Esophagus squamous epithelium (tissue), 4 donors: ENCODE data around the gene LYSMD3.

Experiments
- CTCF ChIP-seq, 6 experiments: fragments of 450-650 bp in 4 of 6; fragments of 200-600 bp in 2 of 6; sonication (generic) in 2 of 6; IDR thresholded peaks; one replicate each; pipeline ENCODE4 v1.5.1; 2016 to 2019; ENCODE audit warnings: antibody characterized with exemption in 6 of 6, mild to moderate bottlenecking in 4 of 6, moderate library complexity in 4 of 6
- POLR2A ChIP-seq, 4 donors: fragments of 450-650 bp; IDR thresholded peaks; one replicate each; pipeline ENCODE4 v1.6.1; 2017; ENCODE audit warnings: antibody characterized with exemption in 4 of 4, mild to moderate bottlenecking in 4 of 4, moderate library complexity in 3 of 4

GRCh38 chr5:90495146-90495545 lies 34.2 kb downstream of the LYSMD3 start:
- no peak for TF ChIP-seq CTCF (IDR thresholded peaks at IDR 0.05)
- no peak for TF ChIP-seq POLR2A (IDR thresholded peaks at IDR 0.05)
